VCaP (cell line): ENCODE results near the gene CAPN14.

Experiments
- H3K27ac ChIP-seq: fragments of 450-650 bp; 2 replicates; pipeline ENCODE4 v1.5.1; 2017
- CTCF ChIP-seq: fragments of 450-650 bp; conservative IDR thresholded peaks from 2 replicates; pipeline ENCODE4 v1.5.1; 2017; ENCODE audit warnings: mild to moderate bottlenecking, moderate library complexity

Gene CAPN14

GRCh38 chr2:31256611-31257382 is 39.5 kb upstream of the CAPN14 start:
- TF ChIP-seq CTCF = no peak
- H3K27ac ChIP-seq = no peak overlapping the region

- no peak for TF ChIP-seq CTCF
- no peak overlapping the region for H3K27ac ChIP-seq
Observed at GRCh38 chr2:31255911-31256571, 38.7 kb upstream of the CAPN14 start.

- no peak for TF ChIP-seq CTCF
- H3K27ac ChIP-seq = no peak overlapping the region
Observed at GRCh38 chr2:31254237-31255203, 37.2 kb upstream of the CAPN14 start.

- no peak overlapping the region for H3K27ac ChIP-seq
- no peak for TF ChIP-seq CTCF
Observed at GRCh38 chr2:31253356-31254131, 36.2 kb upstream of the CAPN14 start.

- TF ChIP-seq CTCF = no peak
- H3K27ac ChIP-seq = no peak overlapping the region
Observed at GRCh38 chr2:31251851-31252250, 34.5 kb upstream of the CAPN14 start.

- H3K27ac ChIP-seq = no peak overlapping the region
- no peak for TF ChIP-seq CTCF
Observed at GRCh38 chr2:31251018-31251417, 33.7 kb upstream of the CAPN14 start.
